SK-N-MC (cell line): ENCODE data around the gene STARD13.
A peak's percentile ranks its signal among the peaks of the same experiment; 100 is the strongest.

Experiments used
- EZH2 ChIP-seq: fragments of 200-600 bp; sonication (generic); IDR thresholded peaks from one replicate; pipeline ENCODE4 v1.6.1; 2017; ENCODE audit warnings: antibody characterized with exemption
- FOXP2 ChIP-seq: optimal IDR thresholded peaks from 2 replicates; pipeline ENCODE3; 2011; ENCODE audit warnings: mild to moderate bottlenecking, moderate library complexity; ENCODE audit not compliant: insufficient read depth; ENCODE audit errors: extremely low read length, control extremely low read depth
- POLR2AphosphoS5 ChIP-seq: IDR thresholded peaks from 2 replicates; pipeline ENCODE4 v1.6.1; 2012; ENCODE audit warnings: mild to moderate bottlenecking, low read depth, low read length, borderline replicate concordance

DNA sequence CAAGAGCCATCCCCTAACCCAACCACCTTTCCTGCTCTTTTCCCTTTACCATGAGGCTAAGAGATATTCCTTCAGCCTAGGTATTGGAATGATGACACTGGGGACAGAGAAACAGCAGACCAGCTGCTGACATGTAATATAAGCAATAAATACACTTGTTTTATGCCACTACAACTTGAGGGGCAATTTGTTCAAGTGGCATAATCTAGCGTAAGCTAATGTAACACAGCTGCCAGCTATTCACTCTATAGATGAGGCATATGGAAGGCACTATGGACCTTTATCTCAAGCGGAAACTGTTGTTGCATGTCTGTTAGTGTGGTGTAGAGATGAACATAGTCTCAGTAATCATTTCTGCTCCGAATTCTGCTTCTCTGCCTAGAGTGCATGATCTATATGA is 111.1 kb downstream of the STARD13 start:
- TF ChIP-seq EZH2, result no peak
- peak; percentile 67; the same call in 1 of the 2 replicates for TF ChIP-seq POLR2AphosphoS5
- TF ChIP-seq FOXP2, result peak; percentile 73
